Fibroblast of the aortic adventitia (primary cell): ENCODE results near the gene MARS1. TPM values are rescaled to one million over a fixed set of nuclear protein-coding genes. Genes with fewer than 3 reads are reported as not detected.
A peak's percentile ranks its signal among the peaks of the same experiment; 100 is the strongest.

Experiments used
- DNase-seq: peaks from one replicate; pipeline ENCODE4 v3.0.0-alpha.2; 2010; ENCODE audit warnings: low read depth
- H3K4me3 ChIP-seq: 2 replicates; pipeline ENCODE4 v1.5.1; 2011; ENCODE audit warnings: low read depth, mild to moderate bottlenecking, control low read depth, low read length, moderate library complexity
- CTCF ChIP-seq: IDR thresholded peaks from 2 replicates; pipeline ENCODE4 v1.5.1; 2011; ENCODE audit warnings: mild to moderate bottlenecking, low read length, control low read depth, inconsistent platforms; ENCODE audit not compliant: insufficient read depth
- total RNA-seq: library from RNA; depleted of rRNA; stranded (reverse); fragments of >200 nt; gene quantifications from 2 replicates; pipeline ENCODE4 v1.2.3, GENCODE V29; 2012; ENCODE audit warnings: low replicate concordance

MARS1 gene
- total RNA-seq, 1 donor = 185 TPM

GRCh38 chr12:57452937-57453509, 34.8 kb upstream of the MARS1 start:
- TF ChIP-seq CTCF = peak; percentile 96
- peak; percentile 81 for DNase-seq
- H3K4me3 ChIP-seq = no peak overlapping the region

GRCh38 chr12:57454213-57454565, 33.7 kb upstream of the MARS1 start:
- TF ChIP-seq CTCF = no peak

DNA sequence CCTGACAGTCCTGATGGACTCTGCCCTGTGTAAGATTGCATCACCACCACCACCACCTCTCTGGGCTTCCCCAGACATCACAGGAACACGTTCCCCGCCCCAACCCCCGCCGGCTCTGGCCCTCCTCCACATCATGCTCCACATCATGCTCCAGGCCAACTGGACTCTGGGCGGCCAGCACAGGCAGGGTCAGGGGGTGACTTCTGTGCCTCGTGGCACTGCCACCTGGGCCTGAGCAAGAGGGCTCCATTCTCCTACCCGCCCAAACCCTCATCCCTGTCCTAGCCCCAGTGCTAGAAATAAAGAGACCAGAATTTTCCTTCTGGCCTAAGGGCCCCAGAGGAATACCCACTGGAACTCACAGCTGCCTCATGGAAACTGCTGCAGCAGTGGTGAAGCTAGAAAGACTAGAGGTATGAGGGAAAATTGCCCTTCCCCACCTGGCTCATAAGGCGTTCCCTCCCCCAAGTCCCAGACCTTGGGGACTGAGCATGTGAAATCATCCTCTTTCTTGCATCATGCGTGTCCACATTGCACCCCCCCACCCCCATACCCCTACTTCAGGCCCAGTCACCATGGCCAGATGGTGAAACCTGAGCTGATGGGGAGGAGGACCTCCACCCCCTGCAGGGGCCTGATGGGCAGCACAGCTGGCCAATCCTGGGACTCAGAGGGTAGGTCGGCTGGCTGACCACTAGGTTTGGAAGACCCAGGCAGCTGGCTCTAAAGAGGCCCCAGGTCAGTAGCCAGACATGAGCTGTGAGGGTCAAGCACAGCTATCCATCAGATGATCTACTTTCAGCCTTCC, 33.1 kb upstream of the MARS1 start, which contains the start of gene INHBE:
INHBE (plus strand) TSS at position 742 of the 808 bp plus-strand sequence. CDS start 230 bp downstream, outside the sequence.
- DNase-seq = peak; percentile 88
- TF ChIP-seq CTCF = no peak
- peak within 1 kb of the TSS; percentile 35 for H3K4me3 ChIP-seq

More at GRCh38 chr12:57454213-57454565, 33.7 kb upstream of the MARS1 start:
- no peak overlapping the region for H3K4me3 ChIP-seq
- DNase-seq = no peak

DNA sequence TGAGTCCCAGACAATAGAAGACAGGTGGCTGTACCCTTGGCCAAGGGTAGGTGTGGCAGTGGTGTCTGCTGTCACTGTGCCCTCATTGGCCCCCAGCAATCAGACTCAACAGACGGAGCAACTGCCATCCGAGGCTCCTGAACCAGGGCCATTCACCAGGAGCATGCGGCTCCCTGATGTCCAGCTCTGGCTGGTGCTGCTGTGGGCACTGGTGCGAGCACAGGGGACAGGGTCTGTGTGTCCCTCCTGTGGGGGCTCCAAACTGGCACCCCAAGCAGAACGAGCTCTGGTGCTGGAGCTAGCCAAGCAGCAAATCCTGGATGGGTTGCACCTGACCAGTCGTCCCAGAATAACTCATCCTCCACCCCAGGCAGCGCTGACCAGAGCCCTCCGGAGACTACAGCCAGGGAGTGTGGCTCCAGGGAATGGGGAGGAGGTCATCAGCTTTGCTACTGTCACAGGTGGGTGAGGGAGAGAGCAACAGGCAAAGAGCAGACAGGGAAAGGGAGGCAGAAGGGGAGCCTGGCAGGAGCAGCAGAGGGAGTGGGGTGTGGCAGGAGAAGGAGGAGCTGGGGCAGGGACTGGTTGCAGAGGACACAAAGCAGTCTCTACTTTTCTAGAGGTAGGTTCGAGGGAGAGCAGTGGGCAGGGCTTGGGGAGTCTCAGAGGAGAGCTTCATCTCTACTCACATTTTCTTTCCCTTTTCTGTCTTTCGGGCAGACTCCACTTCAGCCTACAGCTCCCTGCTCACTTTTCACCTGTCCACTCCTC, 32.3 kb upstream of the MARS1 start:
- no peak for TF ChIP-seq CTCF
- DNase-seq = no peak
- peak overlapping the region; percentile 35 for H3K4me3 ChIP-seq

GRCh38 chr12:57456145-57456700, 31.6 kb upstream of the MARS1 start:
- DNase-seq = peak; percentile 28
- no peak overlapping the region for H3K4me3 ChIP-seq
- peak; percentile 57 for TF ChIP-seq CTCF

GRCh38 chr12:57456737-57457490, 31.0 kb upstream of the MARS1 start:
- DNase-seq = no peak
- TF ChIP-seq CTCF = no peak
- H3K4me3 ChIP-seq = no peak overlapping the region
